Measurements from ENCODE around the gene C5orf63. TPM values are rescaled to one million over a fixed set of nuclear protein-coding genes. Genes with fewer than 3 reads are reported as not detected.

The C5orf63 gene
- total and polyA plus RNA-seq, 2 donors (not counting 1 experiment from before 2014, with no cell fraction given) = 10.3 to 20.0 TPM

DNA sequence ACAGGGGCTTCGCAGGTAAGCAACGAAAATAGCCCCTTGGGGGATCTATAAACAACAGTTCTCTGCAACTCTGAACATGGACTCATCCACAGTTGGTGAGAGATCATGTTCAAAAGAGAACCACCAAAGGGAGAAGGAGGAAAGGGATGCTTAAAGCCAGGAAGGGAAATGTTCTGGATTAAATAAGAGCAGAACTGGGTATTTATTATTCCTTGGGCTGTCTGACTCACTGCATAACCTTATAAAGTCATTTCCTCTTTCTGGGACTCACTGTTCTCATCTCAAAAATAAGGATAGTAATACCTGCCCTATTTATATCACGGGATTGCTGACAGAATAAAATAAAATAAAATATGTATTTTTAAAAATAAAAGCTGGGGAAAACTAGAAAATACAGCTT lies 31.7 kb downstream of the C5orf63 start:
- Mint-ChIP-seq H3K4me1 (peaks cover 6% of the 10 kb centered on the region), H3K27me3 (no peaks in the 10 kb centered on the region), H3K9me3 (ENCODE audit: insufficient read depth) (no peaks in the 10 kb centered on the region), H3K4me3 (no peak overlapping the region), H3K27ac (no peak overlapping the region)
- no peak for TF ChIP-seq EZH2 (IDR thresholded peaks at IDR 0.05; ENCODE audit: borderline replicate concordance, insufficient read depth, low read depth, low read length, poor library complexity, severe bottlenecking)
- TF ChIP-seq, protein P1, sequence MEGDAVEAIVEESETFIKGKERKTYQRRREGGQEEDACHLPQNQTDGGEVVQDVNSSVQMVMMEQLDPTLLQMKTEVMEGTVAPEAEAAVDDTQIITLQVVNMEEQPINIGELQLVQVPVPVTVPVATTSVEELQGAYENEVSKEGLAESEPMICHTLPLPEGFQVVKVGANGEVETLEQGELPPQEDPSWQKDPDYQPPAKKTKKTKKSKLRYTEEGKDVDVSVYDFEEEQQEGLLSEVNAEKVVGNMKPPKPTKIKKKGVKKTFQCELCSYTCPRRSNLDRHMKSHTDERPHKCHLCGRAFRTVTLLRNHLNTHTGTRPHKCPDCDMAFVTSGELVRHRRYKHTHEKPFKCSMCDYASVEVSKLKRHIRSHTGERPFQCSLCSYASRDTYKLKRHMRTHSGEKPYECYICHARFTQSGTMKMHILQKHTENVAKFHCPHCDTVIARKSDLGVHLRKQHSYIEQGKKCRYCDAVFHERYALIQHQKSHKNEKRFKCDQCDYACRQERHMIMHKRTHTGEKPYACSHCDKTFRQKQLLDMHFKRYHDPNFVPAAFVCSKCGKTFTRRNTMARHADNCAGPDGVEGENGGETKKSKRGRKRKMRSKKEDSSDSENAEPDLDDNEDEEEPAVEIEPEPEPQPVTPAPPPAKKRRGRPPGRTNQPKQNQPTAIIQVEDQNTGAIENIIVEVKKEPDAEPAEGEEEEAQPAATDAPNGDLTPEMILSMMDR (IDR thresholded peaks at IDR 0.05) = no peak
- Histone ChIP-seq H3K9ac (ENCODE audit: low read length) (no peak overlapping the region), H3K27me3 (replicated peaks in 1 of 4; ENCODE audit: control extremely low read depth in 1 of 4, control insufficient read depth in 3 of 4, insufficient read depth in 4 of 4, low read length in 3 of 4) (no peaks in the 10 kb centered on the region), H3K27ac (ENCODE audit: low read length in 2 of 2) (no peak overlapping the region), H3K4me2 (replicated peaks; ENCODE audit: low read depth, low read length, poor library complexity, severe bottlenecking) (no peak overlapping the region), H3K9me3 (ENCODE audit: control extremely low read depth in 1 of 3, control insufficient read depth in 2 of 3, insufficient read depth in 1 of 3, low read length in 2 of 3) (no peaks in the 10 kb centered on the region), H3K36me3 (replicated peaks in 1 of 2; ENCODE audit: control extremely low read depth in 1 of 2, control insufficient read depth in 1 of 2, extremely low read depth in 1 of 2, insufficient read depth in 2 of 2, low read length in 1 of 2) (peaks cover 0 to under 1% of the 10 kb centered on the region in 2 experiments), H3K4me1 (ENCODE audit: control insufficient read depth in 2 of 2, insufficient read depth in 2 of 2, low read length in 2 of 2) (no peaks in the 10 kb centered on the region), H3K79me2 (ENCODE audit: control insufficient read depth, insufficient read depth, low read length) (no peaks in the 10 kb centered on the region), H3K4me3 (ENCODE audit: control extremely low read depth in 1 of 5, extremely low read depth in 1 of 5, insufficient read depth in 1 of 5, low read depth in 2 of 5, low read length in 4 of 5) (no peak overlapping the region), H2AFZ (ENCODE audit: insufficient read depth, low read depth, low read length, poor library complexity, severe bottlenecking) (no peak overlapping the region), H4K20me1 (ENCODE audit: control insufficient read depth, insufficient read depth, low read length, poor library complexity, severe bottlenecking) (no peaks in the 10 kb centered on the region)
- ChIA-PET POLR2A (no interaction called here), CTCF (interaction anchor here (0.9 kb wide), 1 partner anchor 10 kb away, joined by 3 read pairs; no protein-coding TSS in a partner anchor)
- intact Hi-C loops (cut with micrococcal nuclease) = loop anchor here (10.0 kb wide), 1 partner anchor 273 kb away; no protein-coding TSS in a partner anchor
- no peak for DNase-seq
- WGBS (ENCODE audit: insufficient coverage) = no CpG with 5 or more reads among the region's 3 CpGs
- no peak for ATAC-seq (ENCODE audit: low read depth)

DNA sequence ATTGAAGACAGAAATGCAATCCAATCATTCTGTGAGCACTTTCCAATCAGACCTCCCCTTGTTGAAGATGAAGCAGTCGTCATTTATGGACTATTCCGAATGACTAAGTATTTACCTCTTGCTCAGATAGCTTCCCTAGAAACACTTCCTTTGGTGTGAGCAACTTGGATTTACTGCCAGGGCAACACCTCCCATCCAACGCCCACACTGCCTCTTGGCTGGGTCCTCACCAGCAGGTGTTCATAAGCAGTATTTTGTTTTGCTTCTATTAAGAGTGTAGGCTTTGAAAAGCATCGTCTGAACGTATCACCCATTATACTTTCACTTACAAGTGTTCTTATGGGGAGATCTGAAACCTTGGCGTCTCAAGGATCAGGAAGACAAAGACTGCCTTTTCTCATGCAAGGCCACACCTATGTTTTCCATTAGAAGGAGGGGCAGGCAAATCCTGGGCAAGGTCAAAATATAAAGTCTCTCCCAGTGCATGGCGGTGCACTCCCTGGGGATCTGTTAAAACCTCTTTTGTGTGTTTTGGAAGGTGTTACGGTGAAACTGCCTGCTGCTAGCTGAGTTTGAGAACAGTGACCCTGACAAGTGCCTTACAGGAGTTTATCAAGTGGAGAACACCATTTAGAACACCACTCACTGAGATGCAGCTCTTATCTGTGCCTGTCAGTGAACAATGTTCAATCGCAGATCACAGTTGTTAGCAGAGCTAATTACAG lies 32.3 kb downstream of the C5orf63 start:
- Mint-ChIP-seq H3K27ac (no peak overlapping the region), H3K9me3 (ENCODE audit: insufficient read depth) (no peaks in the 10 kb centered on the region), H3K4me3 (no peak overlapping the region), H3K4me1 (peaks cover 6% of the 10 kb centered on the region), H3K27me3 (no peaks in the 10 kb centered on the region)
- Histone ChIP-seq H2AFZ (ENCODE audit: insufficient read depth, low read depth, low read length, poor library complexity, severe bottlenecking) (no peak overlapping the region), H3K79me2 (ENCODE audit: control insufficient read depth, insufficient read depth, low read length) (no peaks in the 10 kb centered on the region), H3K4me1 (ENCODE audit: control insufficient read depth in 2 of 2, insufficient read depth in 2 of 2, low read length in 2 of 2) (no peaks in the 10 kb centered on the region), H3K36me3 (replicated peaks in 1 of 2; ENCODE audit: control extremely low read depth in 1 of 2, control insufficient read depth in 1 of 2, extremely low read depth in 1 of 2, insufficient read depth in 2 of 2, low read length in 1 of 2) (no peaks in the 10 kb centered on the region), H3K9ac (ENCODE audit: low read length) (no peak overlapping the region), H3K27ac (ENCODE audit: low read length in 2 of 2) (no peak overlapping the region), H3K27me3 (replicated peaks in 1 of 4; ENCODE audit: control extremely low read depth in 1 of 4, control insufficient read depth in 3 of 4, insufficient read depth in 4 of 4, low read length in 3 of 4) (no peaks in the 10 kb centered on the region), H3K4me2 (replicated peaks; ENCODE audit: low read depth, low read length, poor library complexity, severe bottlenecking) (no peak overlapping the region), H4K20me1 (ENCODE audit: control insufficient read depth, insufficient read depth, low read length, poor library complexity, severe bottlenecking) (no peaks in the 10 kb centered on the region), H3K4me3 (ENCODE audit: control extremely low read depth in 1 of 5, extremely low read depth in 1 of 5, insufficient read depth in 1 of 5, low read depth in 2 of 5, low read length in 4 of 5) (no peak overlapping the region), H3K9me3 (ENCODE audit: control extremely low read depth in 1 of 3, control insufficient read depth in 2 of 3, insufficient read depth in 1 of 3, low read length in 2 of 3) (no peaks in the 10 kb centered on the region)
- intact Hi-C loops (cut with micrococcal nuclease) = loop anchor here (10.0 kb wide), 1 partner anchor 274 kb away; no protein-coding TSS in a partner anchor
- ChIA-PET POLR2A (no interaction called here), CTCF (interaction anchor here (0.9 kb wide), 1 partner anchor 9 kb away, joined by 3 read pairs; no protein-coding TSS in a partner anchor)
- no peak for TF ChIP-seq EZH2 (IDR thresholded peaks at IDR 0.05; ENCODE audit: borderline replicate concordance, insufficient read depth, low read depth, low read length, poor library complexity, severe bottlenecking)
- TF ChIP-seq, protein P1 (IDR thresholded peaks at IDR 0.05) = no peak
- DNase-seq (no peak), ATAC-seq (ENCODE audit: low read depth) (no peak)
- WGBS (ENCODE audit: insufficient coverage) = 92% methylated on average over 5 of the region's 9 CpGs
